Retinal pigment epithelial cell (primary cell): Measurements from ENCODE around the gene KMT2D.

Experiments
- DNase-seq: peaks from one replicate; pipeline ENCODE4 v3.0.0-alpha.2; 2010; ENCODE audit warnings: low read depth
- H3K4me3 ChIP-seq: 2 replicates; pipeline ENCODE4 v1.5.1; 2011; ENCODE audit warnings: mild to moderate bottlenecking, low read length, control low read depth, moderate library complexity
- CTCF ChIP-seq: conservative IDR thresholded peaks from 2 replicates; pipeline ENCODE4 v1.5.1; 2011; ENCODE audit warnings: low read depth, low read length, control low read depth, inconsistent platforms

KMT2D gene

GRCh38 chr12:49052451-49053208 lies 8.0 kb downstream of the KMT2D start:
- no peak for DNase-seq
- no peak overlapping the region for H3K4me3 ChIP-seq
- TF ChIP-seq CTCF = no peak

DNA sequence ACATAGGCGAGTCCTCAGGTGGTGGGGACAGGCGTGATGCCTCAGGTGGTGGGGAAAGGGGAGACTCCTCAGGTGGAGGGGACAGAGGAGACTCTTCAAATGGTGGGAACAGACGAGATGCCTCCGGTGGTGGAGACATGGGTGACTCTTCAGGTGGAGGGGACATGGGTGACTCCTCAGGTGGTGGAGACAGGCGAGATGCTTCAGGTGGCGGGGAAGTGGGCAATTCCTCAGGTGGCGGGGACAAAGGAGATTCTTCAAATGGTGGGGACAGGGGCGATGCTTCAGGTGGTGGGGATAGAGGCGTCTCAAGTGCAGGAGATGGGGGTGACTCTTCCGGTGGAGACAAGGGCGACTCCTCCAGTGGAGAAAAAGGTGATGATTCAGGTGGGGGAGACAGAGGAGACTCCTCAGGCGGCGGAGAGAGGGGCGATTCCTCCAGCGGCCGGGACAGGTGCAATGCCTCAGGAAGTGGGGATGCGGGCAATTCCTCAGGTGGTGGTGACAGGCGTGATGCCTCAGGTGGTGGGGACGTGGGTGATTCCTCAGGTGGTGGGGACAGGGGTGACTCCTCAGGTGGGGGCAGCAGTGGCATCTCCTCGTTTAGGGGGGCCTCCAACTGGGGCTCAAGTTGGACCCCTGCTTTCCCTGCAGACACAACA lies 8.7 kb downstream of the KMT2D start:
- no peak overlapping the region for H3K4me3 ChIP-seq
- no peak for DNase-seq
- no peak for TF ChIP-seq CTCF

DNA sequence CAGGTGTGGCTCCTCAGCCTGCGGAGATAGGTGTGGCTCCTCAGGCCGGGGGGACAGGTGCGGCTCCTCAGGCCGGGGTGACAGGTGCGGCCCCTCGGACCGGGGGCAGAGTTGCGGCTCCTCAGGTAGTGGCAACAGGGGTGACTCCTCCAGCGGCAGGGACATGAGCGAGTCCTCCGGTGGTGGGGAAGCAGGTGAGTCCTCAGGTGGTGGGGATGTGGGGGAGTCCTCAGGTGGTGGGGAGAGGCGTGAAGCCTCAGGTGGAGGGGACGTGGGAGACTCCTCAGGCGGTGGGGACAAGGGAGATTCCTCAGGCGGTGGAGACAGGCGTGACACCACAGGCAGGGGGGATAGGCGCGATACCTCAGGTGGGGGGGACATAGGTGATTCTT lies 9.2 kb downstream of the KMT2D start:
- DNase-seq = no peak
- H3K4me3 ChIP-seq = no peak overlapping the region
- TF ChIP-seq CTCF = no peak

- DNase-seq = no peak
- no peak overlapping the region for H3K4me3 ChIP-seq
- TF ChIP-seq CTCF = no peak
These were observed 9.9 kb downstream of the KMT2D start for GRCh38 chr12:49050507-49051372.

DNA sequence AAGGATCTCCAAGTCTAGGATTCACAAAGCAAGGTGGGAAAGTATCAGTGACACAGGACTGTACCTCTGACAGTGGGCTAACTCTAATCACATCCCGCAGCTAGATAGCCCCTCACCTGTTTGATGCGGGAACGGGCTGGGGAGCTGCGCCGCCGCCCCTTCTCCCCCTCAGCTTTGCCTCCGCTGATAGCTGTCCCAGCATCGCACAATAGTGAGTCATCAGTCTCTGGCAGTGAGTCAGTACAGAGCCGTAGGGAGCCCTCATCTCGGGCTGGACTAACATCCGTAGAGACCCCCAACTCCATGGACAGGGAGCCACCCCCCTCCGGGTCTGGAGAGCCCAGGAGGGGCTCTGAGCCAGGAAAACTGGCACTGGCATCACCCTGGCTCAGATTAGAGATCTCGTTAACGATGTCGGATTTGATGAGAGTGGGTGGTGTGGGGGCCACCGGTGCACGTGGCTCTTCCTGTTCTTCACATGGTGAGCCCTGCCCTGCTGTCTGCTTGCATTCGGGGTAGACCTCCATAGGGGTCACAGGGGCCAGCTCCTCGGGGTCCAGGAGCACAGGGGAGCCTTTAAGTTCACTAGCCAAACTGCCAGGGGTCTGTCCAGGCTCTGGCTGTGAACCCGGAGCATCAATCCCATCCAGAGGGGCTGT lies 10.9 kb downstream of the KMT2D start:
- no peak for DNase-seq
- no peak for TF ChIP-seq CTCF
- H3K4me3 ChIP-seq = no peak overlapping the region

- no peak for TF ChIP-seq CTCF
- no peak for DNase-seq
- H3K4me3 ChIP-seq = no peak overlapping the region
These were observed 11.6 kb downstream of the KMT2D start for GRCh38 chr12:49048953-49049352.
